Measurements from ENCODE around the gene ZNF414.

The ZNF414 gene

GRCh38 chr19:8489561-8490394 lies 24.2 kb downstream of the ZNF414 start:
- FAIRE-seq = no peak

- FAIRE-seq = no peak
These were observed 25.6 kb downstream of the ZNF414 start for GRCh38 chr19:8488365-8488764.

GRCh38 chr19:8487137-8487851 lies 26.7 kb downstream of the ZNF414 start:
- FAIRE-seq = no peak

- FAIRE-seq = no peak
These were observed 27.3 kb downstream of the ZNF414 start for GRCh38 chr19:8486661-8487136.

GRCh38 chr19:8485561-8486371 lies 28.2 kb downstream of the ZNF414 start:
- no peak for FAIRE-seq

- no peak for FAIRE-seq
These were observed 29.6 kb downstream of the ZNF414 start for GRCh38 chr19:8484331-8484894.

GRCh38 chr19:8483165-8483564 lies 30.8 kb downstream of the ZNF414 start:
- no peak for FAIRE-seq

GRCh38 chr19:8482696-8483095 lies 31.3 kb downstream of the ZNF414 start:
- FAIRE-seq = no peak

GRCh38 chr19:8481616-8482015 lies 32.4 kb downstream of the ZNF414 start:
- FAIRE-seq = no peak

- FAIRE-seq = no peak
These were observed 32.8 kb downstream of the ZNF414 start for GRCh38 chr19:8481201-8481600.

- FAIRE-seq = no peak
These were observed 35.4 kb downstream of the ZNF414 start for GRCh38 chr19:8478598-8478997.

- no peak for FAIRE-seq
These were observed 36.1 kb downstream of the ZNF414 start for GRCh38 chr19:8477889-8478288.

GRCh38 chr19:8476524-8476923 lies 37.4 kb downstream of the ZNF414 start:
- FAIRE-seq = no peak

- no peak for FAIRE-seq
These were observed 39.0 kb downstream of the ZNF414 start for GRCh38 chr19:8475005-8475404.

- FAIRE-seq = no peak
These were observed 40.1 kb downstream of the ZNF414 start for GRCh38 chr19:8473648-8474476.

- no peak for FAIRE-seq
These were observed 44.2 kb downstream of the ZNF414 start for GRCh38 chr19:8469613-8470368.

- FAIRE-seq = no peak
These were observed 45.1 kb downstream of the ZNF414 start for GRCh38 chr19:8468761-8469373.

- FAIRE-seq = no peak
These were observed 45.8 kb downstream of the ZNF414 start for GRCh38 chr19:8468124-8468523.

- FAIRE-seq = no peak
These were observed 47.9 kb downstream of the ZNF414 start for GRCh38 chr19:8466018-8466417.

GRCh38 chr19:8463365-8463764 lies 50.6 kb downstream of the ZNF414 start:
- no peak for FAIRE-seq

- FAIRE-seq = no peak
These were observed 51.4 kb downstream of the ZNF414 start for GRCh38 chr19:8462571-8462970.

Measured in G401.6 (cell line).